HepG2 (cell line): ENCODE data around the gene HIGD1C. TPM values are rescaled to one million over a fixed set of nuclear protein-coding genes. Genes with fewer than 3 reads are reported as not detected.

ENCODE experiments used
- CREB3 ChIP-seq: sonication (generic); formaldehyde crosslinking; IDR thresholded peaks from 2 replicates; pipeline ENCODE4 v1.5.0; 2020; ENCODE audit warnings: missing genetic modification reagents
- DNMT1 ChIP-seq: sonication (generic); formaldehyde crosslinking; IDR thresholded peaks from 2 replicates; pipeline ENCODE4 v1.5.1; 2020; ENCODE audit warnings: mild to moderate bottlenecking, missing genetic modification reagents
- ELF4 ChIP-seq: sonication (generic); formaldehyde crosslinking; IDR thresholded peaks from 2 replicates; pipeline ENCODE4 v1.5.0; 2020; ENCODE audit warnings: missing genetic modification reagents, mild to moderate bottlenecking, moderate library complexity, borderline replicate concordance
- HHEX ChIP-seq: IDR thresholded peaks from 2 replicates; pipeline ENCODE4 v1.6.1; 2016; ENCODE audit warnings: control low read depth
- KLF16 ChIP-seq, 2 experiments: sonication (generic) in 1 of 2; formaldehyde crosslinking in 1 of 2; IDR thresholded peaks; 2 replicates each; pipeline versions ENCODE4 v1.6.1 to v1.8.0; 2016 to 2023; ENCODE audit warnings: missing genetic modification reagents in 2 of 2, missing compliant biosample characterization in 1 of 2
- KLF9 ChIP-seq: IDR thresholded peaks from 2 replicates; pipeline ENCODE4 v1.6.1; 2016; ENCODE audit warnings: low read depth
- KMT2A ChIP-seq: sonication (generic); formaldehyde crosslinking; IDR thresholded peaks from 2 replicates; pipeline ENCODE4 v1.4.0; 2020; ENCODE audit warnings: missing genetic modification reagents
- NCOA1 ChIP-seq: sonication (generic); formaldehyde crosslinking; IDR thresholded peaks from 2 replicates; pipeline ENCODE4 v1.9.0; 2021; ENCODE audit warnings: missing genetic modification reagents
- NFE2L2 ChIP-seq: fragments of 150-350 bp; IDR thresholded peaks from 2 replicates; pipeline ENCODE4 v1.6.1; 2014; ENCODE audit warnings: low read length
- NFKBIZ ChIP-seq: IDR thresholded peaks from 2 replicates; pipeline ENCODE4 v1.6.1; 2018; ENCODE audit warnings: missing genetic modification reagents, missing compliant biosample characterization
- NONO ChIP-seq, 2 experiments: fragments of 450-650 bp in 1 of 2; sonication (generic) in 1 of 2; formaldehyde crosslinking in 1 of 2; IDR thresholded peaks in 1 of 2; conservative IDR thresholded peaks in 1 of 2; 2 replicates each; pipeline versions ENCODE4 v1.6.1 to v1.8.0; 2017 to 2022; ENCODE audit warnings: mild to moderate bottlenecking in 1 of 2, missing genetic modification reagents in 1 of 2, moderate library complexity in 1 of 2
- NR2F6 ChIP-seq, 2 experiments: IDR thresholded peaks; 2 replicates each; pipeline ENCODE4 v1.6.1; 2016; ENCODE audit warnings: antibody characterized with exemption in 1 of 2, mild to moderate bottlenecking in 1 of 2
- PCBP1 ChIP-seq: fragments of 200-400 bp; formaldehyde crosslinking; IDR thresholded peaks from 2 replicates; pipeline ENCODE4 v1.6.1; 2017; ENCODE audit warnings: mild to moderate bottlenecking, low read depth, low read length, borderline replicate concordance
- PLRG1 ChIP-seq: fragments of 450-650 bp; conservative IDR thresholded peaks from 2 replicates; pipeline ENCODE4 v1.6.1; 2016
- RBM22 ChIP-seq: fragments of 200-400 bp; formaldehyde crosslinking; optimal IDR thresholded peaks from 2 replicates; pipeline ENCODE3; 2017; ENCODE audit warnings: mild to moderate bottlenecking, low read length, moderate library complexity
- RBM39 ChIP-seq: fragments of 200-400 bp; formaldehyde crosslinking; IDR thresholded peaks from one replicate; pipeline ENCODE4 v1.6.1; 2018; ENCODE audit warnings: antibody characterized with exemption, mild to moderate bottlenecking, low read depth, low read length; ENCODE audit not compliant: poor library complexity, severe bottlenecking
- SIN3A ChIP-seq: IDR thresholded peaks from 2 replicates; pipeline ENCODE4 v1.6.1; 2011; ENCODE audit warnings: low read depth, mild to moderate bottlenecking, control low read depth, low read length, borderline replicate concordance
- ZBTB44 ChIP-seq: sonication (generic); formaldehyde crosslinking; IDR thresholded peaks from 2 replicates; pipeline ENCODE4 v1.4.0; 2020; ENCODE audit warnings: missing genetic modification reagents
- ZFP90 ChIP-seq: sonication (generic); formaldehyde crosslinking; IDR thresholded peaks from 2 replicates; pipeline ENCODE4 v1.8.0; 2022; ENCODE audit warnings: missing genetic modification reagents, mild to moderate bottlenecking, inconsistent platforms, borderline replicate concordance
- ZNF362 ChIP-seq: sonication (generic); formaldehyde crosslinking; IDR thresholded peaks from 2 replicates; pipeline ENCODE4 v1.4.0; 2020; ENCODE audit warnings: missing genetic modification reagents, mild to moderate bottlenecking, borderline replicate concordance
- ZNF383 ChIP-seq: sonication (generic); formaldehyde crosslinking; IDR thresholded peaks from 2 replicates; pipeline ENCODE4 v1.4.0; 2020; ENCODE audit warnings: missing genetic modification reagents, mild to moderate bottlenecking, borderline replicate concordance
- ZNF776 ChIP-seq: sonication (generic); formaldehyde crosslinking; IDR thresholded peaks from 2 replicates; pipeline ENCODE4 v1.4.0; 2020; ENCODE audit warnings: mild to moderate bottlenecking, missing genetic modification reagents
- polyA plus RNA-seq, 8 experiments: library from polyadenylated mRNA; depleted of rRNA in 3 of 8; stranded (reverse) in 7 of 8; unstranded in 1 of 8; fragments of >200 nt; fragmentation: Illumina TruSeq in 4 of 8; extraction: Trizol in 4 of 8; gene quantifications; 2 replicates each; pipeline versions ENCODE4 v1.2.1 to v1.2.3, GENCODE V29; 2011 to 2016; ENCODE audit warnings: low read depth in 4 of 8, missing spikeins in 1 of 8, mixed read lengths in 1 of 8; ENCODE audit not compliant: insufficient read depth in 1 of 8
- total RNA-seq, 5 experiments: library from RNA; depleted of rRNA; stranded (reverse); fragments of >200 nt; fragmentation: Illumina TruSeq; extraction: Trizol; gene quantifications; 2 replicates each; pipeline ENCODE4 v1.2.3, GENCODE V29; 2016; ENCODE audit warnings: low read depth in 1 of 5
- TF ChIP-seq, protein P1 (sequence below): sonication (generic); formaldehyde crosslinking; IDR thresholded peaks from 2 replicates; pipeline ENCODE4; 2020; ENCODE audit warnings: missing genetic modification reagents, mild to moderate bottlenecking, borderline replicate concordance

Gene HIGD1C
- total and polyA plus RNA-seq, 2 of the 13 experiments (the other 11 are each of a cell fraction or from before 2014, with no cell fraction given) = not detected

DNA sequence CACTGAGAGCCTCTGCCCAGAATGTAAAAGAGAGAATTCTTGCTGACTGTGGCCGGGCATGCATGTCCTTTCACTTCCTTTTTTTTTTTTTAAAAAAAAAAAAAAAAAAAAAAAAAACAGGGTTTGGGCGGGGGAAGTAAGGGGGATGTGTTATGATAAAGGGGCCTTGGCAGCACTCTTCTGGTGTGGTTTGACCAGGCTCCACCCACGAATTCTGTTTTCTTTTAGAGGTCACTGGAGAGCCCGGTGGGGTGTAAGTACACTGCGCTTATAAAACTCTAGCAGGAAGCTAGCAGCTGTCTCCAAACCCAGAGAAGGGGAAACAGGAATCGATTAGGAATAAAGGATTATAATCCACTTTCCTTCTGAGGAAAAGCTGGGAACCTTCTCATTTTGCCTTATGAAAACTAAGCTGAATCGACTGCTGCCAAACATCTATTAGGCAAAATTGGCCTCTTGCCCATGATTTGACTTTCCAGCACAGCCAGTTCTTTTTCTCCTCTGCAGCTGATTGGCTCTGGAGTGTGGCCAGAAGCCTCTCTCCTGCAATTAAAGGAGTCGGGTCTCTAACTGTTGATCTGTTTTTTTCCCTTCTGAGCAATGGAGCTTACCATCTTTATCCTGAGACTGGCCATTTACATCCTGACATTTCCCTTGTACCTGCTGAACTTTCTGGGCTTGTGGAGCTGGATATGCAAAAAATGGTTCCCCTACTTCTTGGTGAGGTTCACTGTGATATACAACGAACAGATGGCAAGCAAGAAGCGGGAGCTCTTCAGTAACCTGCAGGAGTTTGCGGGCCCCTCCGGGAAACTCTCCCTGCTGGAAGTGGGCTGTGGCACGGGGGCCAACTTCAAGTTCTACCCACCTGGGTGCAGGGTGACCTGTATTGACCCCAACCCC lies 27.7 kb upstream of the HIGD1C start (continued):
- TF ChIP-seq, protein P1, sequence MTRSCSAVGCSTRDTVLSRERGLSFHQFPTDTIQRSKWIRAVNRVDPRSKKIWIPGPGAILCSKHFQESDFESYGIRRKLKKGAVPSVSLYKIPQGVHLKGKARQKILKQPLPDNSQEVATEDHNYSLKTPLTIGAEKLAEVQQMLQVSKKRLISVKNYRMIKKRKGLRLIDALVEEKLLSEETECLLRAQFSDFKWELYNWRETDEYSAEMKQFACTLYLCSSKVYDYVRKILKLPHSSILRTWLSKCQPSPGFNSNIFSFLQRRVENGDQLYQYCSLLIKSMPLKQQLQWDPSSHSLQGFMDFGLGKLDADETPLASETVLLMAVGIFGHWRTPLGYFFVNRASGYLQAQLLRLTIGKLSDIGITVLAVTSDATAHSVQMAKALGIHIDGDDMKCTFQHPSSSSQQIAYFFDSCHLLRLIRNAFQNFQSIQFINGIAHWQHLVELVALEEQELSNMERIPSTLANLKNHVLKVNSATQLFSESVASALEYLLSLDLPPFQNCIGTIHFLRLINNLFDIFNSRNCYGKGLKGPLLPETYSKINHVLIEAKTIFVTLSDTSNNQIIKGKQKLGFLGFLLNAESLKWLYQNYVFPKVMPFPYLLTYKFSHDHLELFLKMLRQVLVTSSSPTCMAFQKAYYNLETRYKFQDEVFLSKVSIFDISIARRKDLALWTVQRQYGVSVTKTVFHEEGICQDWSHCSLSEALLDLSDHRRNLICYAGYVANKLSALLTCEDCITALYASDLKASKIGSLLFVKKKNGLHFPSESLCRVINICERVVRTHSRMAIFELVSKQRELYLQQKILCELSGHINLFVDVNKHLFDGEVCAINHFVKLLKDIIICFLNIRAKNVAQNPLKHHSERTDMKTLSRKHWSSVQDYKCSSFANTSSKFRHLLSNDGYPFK (CRISPR knock-in tag) = no peak
- no peak for TF ChIP-seq NR2F6 (IDR thresholded peaks at IDR 0.05)
- peak; percentile 9; the same call in 1 of the 2 replicates for TF ChIP-seq NR2F6 (CRISPR knock-in tag; IDR thresholded peaks at IDR 0.05)
- no peak for TF ChIP-seq DNMT1
- TF ChIP-seq PLRG1 = no peak
- no peak for TF ChIP-seq ZBTB44 (CRISPR knock-in tag)
- no peak for TF ChIP-seq RBM22
- TF ChIP-seq HHEX (CRISPR knock-in tag) = no peak
- TF ChIP-seq ELF4 (CRISPR knock-in tag) = no peak
- TF ChIP-seq NCOA1 (CRISPR knock-in tag) = no peak
- TF ChIP-seq PCBP1 = no peak
- peak; percentile 81 for TF ChIP-seq ZNF362 (CRISPR knock-in tag)
- no peak for TF ChIP-seq NFE2L2
- no peak for TF ChIP-seq KLF16 (CRISPR knock-in tag; IDR thresholded peaks at IDR 0.05)
- TF ChIP-seq NONO (IDR thresholded peaks at IDR 0.05) = no peak
- no peak for TF ChIP-seq NONO (CRISPR knock-in tag; conservative IDR thresholded peaks at IDR 0.05)
- peak; percentile 40; the same call in 1 of the 2 replicates for TF ChIP-seq SIN3A
- TF ChIP-seq RBM39 = no peak
- TF ChIP-seq NFKBIZ (CRISPR knock-in tag) = no peak
- no peak for TF ChIP-seq ZNF383
- TF ChIP-seq ZFP90 = no peak
- TF ChIP-seq KMT2A (CRISPR knock-in tag) = no peak
- 0 out of 2 replicates have a peak, but pooled peaks have one; percentile 25 for TF ChIP-seq CREB3 (CRISPR knock-in tag)
- TF ChIP-seq KLF9 (CRISPR knock-in tag) = no peak
- no peak for TF ChIP-seq ZNF776
